Measurements from ENCODE around the gene ST6GALNAC4. TPM values are rescaled to one million over a fixed set of nuclear protein-coding genes. Genes with fewer than 3 reads are reported as not detected.

ST6GALNAC4 gene
- total RNA-seq, 1 experiment from 2014 or later: 13.2 TPM

GRCh38 chr9:127915801-127916719 is 781 bp downstream of the ST6GALNAC4 start:
- Mint-ChIP-seq H3K36me3 (ENCODE audit: insufficient read depth, unreplicated experiment) (no peaks in the 10 kb centered on the region), H3K9me3 (ENCODE audit: unreplicated experiment) (no peaks in the 10 kb centered on the region), H3K4me3 (ENCODE audit: unreplicated experiment) (peak overlapping the region; percentile 72), H3K27me3 (ENCODE audit: insufficient read depth, unreplicated experiment) (no peaks in the 10 kb centered on the region), H3K4me1 (ENCODE audit: low read depth, unreplicated experiment) (peaks cover 7% of the 10 kb centered on the region), H3K27ac (ENCODE audit: unreplicated experiment) (no peak overlapping the region)
- ChIA-PET POLR2A (interaction anchor here (0.6 to 1.0 kb wide), 6 partner anchors 32 to 528 kb away, joined by 3 to 7 read pairs (median 5); no protein-coding TSS in a partner anchor), CTCF (interaction anchor here (0.6 to 1.7 kb wide), 8 partner anchors 10 to 181 kb away, joined by 3 to 12 read pairs (median 6); partner anchors contain the start of genes PIP5KL1 and TOR2A)
- Histone ChIP-seq H3K36me3 (ENCODE audit: control insufficient read depth, insufficient read depth, low read length) (no peaks in the 10 kb centered on the region; the same call in 1 of the 2 replicates), H3K27me3 (replicated peaks; ENCODE audit: control insufficient read depth, insufficient read depth, low read length) (no peaks in the 10 kb centered on the region), H3K4me3 (ENCODE audit: low read depth, low read length) (peak overlapping the region; percentile 62), H3K9me3 (no peaks in the 10 kb centered on the region), H3K4me1 (peaks cover 44% of the 10 kb centered on the region)
- TSS peak; percentile 53 for BruUV-seq (replicated peaks)
- no peak for DNase-seq
- no peak for TF ChIP-seq CTCF (IDR thresholded peaks at IDR 0.05; ENCODE audit: insufficient read depth in 1 of 2, low read depth in 1 of 2, low read length in 1 of 2, severe bottlenecking in 1 of 2, unreplicated experiment in 1 of 2)
- intact Hi-C loops (cut with micrococcal nuclease; ENCODE audit: unreplicated experiment): loop anchor here (2.0 to 10.0 kb wide), 5 partner anchors 44 to 691 kb away; partner anchors contain the start of genes CDK9, FPGS and TOR2A

GRCh38 chr9:127915325-127915752 is 1.5 kb downstream of the ST6GALNAC4 start:
- ChIA-PET CTCF (interaction anchor here (0.8 kb wide), 1 partner anchor 180 kb away, joined by 3 read pairs; the partner anchor contains the start of gene TOR2A), POLR2A (interaction anchor here (0.5 kb wide), 1 partner anchor 527 kb away, joined by 3 read pairs; no protein-coding TSS in a partner anchor)
- Histone ChIP-seq H3K27me3 (replicated peaks; ENCODE audit: control insufficient read depth, insufficient read depth, low read length) (no peaks in the 10 kb centered on the region), H3K4me3 (ENCODE audit: low read depth, low read length) (no peak overlapping the region), H3K36me3 (ENCODE audit: control insufficient read depth, insufficient read depth, low read length) (no peaks in the 10 kb centered on the region; the same call in 1 of the 2 replicates), H3K9me3 (no peaks in the 10 kb centered on the region), H3K4me1 (peaks cover 44% of the 10 kb centered on the region)
- DNase-seq: no peak
- Mint-ChIP-seq H3K36me3 (ENCODE audit: insufficient read depth, unreplicated experiment) (no peaks in the 10 kb centered on the region), H3K27ac (ENCODE audit: unreplicated experiment) (no peak overlapping the region), H3K4me1 (ENCODE audit: low read depth, unreplicated experiment) (peaks cover 7% of the 10 kb centered on the region), H3K27me3 (ENCODE audit: insufficient read depth, unreplicated experiment) (no peaks in the 10 kb centered on the region), H3K9me3 (ENCODE audit: unreplicated experiment) (no peaks in the 10 kb centered on the region), H3K4me3 (ENCODE audit: unreplicated experiment) (no peak overlapping the region)
- intact Hi-C loops (cut with micrococcal nuclease; ENCODE audit: unreplicated experiment): loop anchor here (5.0 to 10.0 kb wide), 4 partner anchors 43 to 691 kb away; partner anchors contain the start of genes CDK9 and TOR2A
- no TSS peak for BruUV-seq (replicated peaks)
- TF ChIP-seq CTCF (IDR thresholded peaks at IDR 0.05; ENCODE audit: insufficient read depth in 1 of 2, low read depth in 1 of 2, low read length in 1 of 2, severe bottlenecking in 1 of 2, unreplicated experiment in 1 of 2): no peak

GRCh38 chr9:127913682-127914081 is 3.2 kb downstream of the ST6GALNAC4 start:
- POLR2A ChIA-PET: no interaction called here
- no peak for TF ChIP-seq CTCF (IDR thresholded peaks at IDR 0.05; ENCODE audit: insufficient read depth in 1 of 2, low read depth in 1 of 2, low read length in 1 of 2, severe bottlenecking in 1 of 2, unreplicated experiment in 1 of 2)
- no peaks in the 10 kb centered on the region for H3K27me3 Mint-ChIP-seq (ENCODE audit: insufficient read depth, unreplicated experiment)
- CTCF ChIA-PET: no interaction called here
- no peaks in the 10 kb centered on the region for H3K36me3 Mint-ChIP-seq (ENCODE audit: insufficient read depth, unreplicated experiment)
- no TSS peak for BruUV-seq (replicated peaks)
- H3K4me3 Mint-ChIP-seq (ENCODE audit: unreplicated experiment): no peak overlapping the region
- Histone ChIP-seq H3K27me3 (replicated peaks; ENCODE audit: control insufficient read depth, insufficient read depth, low read length) (no peaks in the 10 kb centered on the region), H3K4me1 (peaks cover 39% of the 10 kb centered on the region), H3K36me3 (ENCODE audit: control insufficient read depth, insufficient read depth, low read length) (no peaks in the 10 kb centered on the region; the same call in 1 of the 2 replicates), H3K4me3 (ENCODE audit: low read depth, low read length) (no peak overlapping the region), H3K9me3 (no peaks in the 10 kb centered on the region)
- no peak for DNase-seq
- intact Hi-C loops (cut with micrococcal nuclease; ENCODE audit: unreplicated experiment): loop anchor here (10.0 kb wide), 1 partner anchor 689 kb away; no protein-coding TSS in a partner anchor
- H3K9me3 Mint-ChIP-seq (ENCODE audit: unreplicated experiment): no peaks in the 10 kb centered on the region
- peaks cover under 1% of the 10 kb centered on the region for H3K4me1 Mint-ChIP-seq (ENCODE audit: low read depth, unreplicated experiment)
- no peak overlapping the region for H3K27ac Mint-ChIP-seq (ENCODE audit: unreplicated experiment)

Data from Caco-2 (cell line).